H9 (cell line): ENCODE results near the gene ATG4D. TPM values are rescaled to one million over a fixed set of nuclear protein-coding genes. Genes with fewer than 3 reads are reported as not detected.

Experiments
- DNase-seq: peaks from one replicate; pipeline ENCODE4 v3.0.0-alpha.2; 2017
- H2AFZ ChIP-seq: one replicate; pipeline ENCODE4 v1.6.1; 2013; ENCODE audit warnings: mild to moderate bottlenecking, low read length, control low read depth, moderate library complexity
- H2AK5ac ChIP-seq: 2 replicates; pipeline ENCODE4 v1.6.1; 2013; ENCODE audit warnings: low read length, control low read depth, mixed read lengths; ENCODE audit not compliant: insufficient read length
- H2BK120ac ChIP-seq: one replicate; pipeline ENCODE4 v1.6.1; 2013; ENCODE audit warnings: low read depth, mild to moderate bottlenecking, low read length, control low read depth, inconsistent platforms; ENCODE audit not compliant: poor library complexity, severe bottlenecking
- H2BK12ac ChIP-seq: 2 replicates; pipeline ENCODE4 v1.6.1; 2013; ENCODE audit warnings: low read length, control low read depth, mixed read lengths, low read depth; ENCODE audit not compliant: insufficient read length
- H2BK15ac ChIP-seq: 2 replicates; pipeline ENCODE4 v1.6.1; 2013; ENCODE audit warnings: low read depth, low read length, control low read depth
- H2BK20ac ChIP-seq: one replicate; pipeline ENCODE4 v1.6.1; 2013; ENCODE audit warnings: low read depth, mild to moderate bottlenecking, low read length, control low read depth, inconsistent platforms; ENCODE audit not compliant: poor library complexity, severe bottlenecking
- H2BK5ac ChIP-seq: 2 replicates; pipeline ENCODE4 v1.6.1; 2013; ENCODE audit warnings: low read length, control low read depth, mixed read lengths; ENCODE audit not compliant: insufficient read length
- H3K14ac ChIP-seq: 2 replicates; pipeline ENCODE4 v1.6.1; 2013; ENCODE audit warnings: low read length, control low read depth; ENCODE audit not compliant: insufficient read depth
- H3K18ac ChIP-seq: 2 replicates; pipeline ENCODE4 v1.6.1; 2013; ENCODE audit warnings: low read depth, mild to moderate bottlenecking, mixed read lengths, low read length, control low read depth; ENCODE audit not compliant: insufficient read length
- H3K23ac ChIP-seq: 2 replicates; pipeline ENCODE4 v1.6.1; 2013; ENCODE audit warnings: low read length, control low read depth, mixed read lengths, low read depth; ENCODE audit not compliant: insufficient read length
- H3K23me2 ChIP-seq: 2 replicates; pipeline ENCODE4 v1.6.1; 2013; ENCODE audit warnings: low read depth, mild to moderate bottlenecking, mixed read lengths, low read length, control low read depth; ENCODE audit not compliant: insufficient read length, poor library complexity, severe bottlenecking
- H3K27ac ChIP-seq: 2 replicates; pipeline ENCODE4 v1.5.1; 2013; ENCODE audit warnings: low read length, control low read depth, mixed read lengths, low read depth; ENCODE audit not compliant: insufficient read length
- H3K27me3 ChIP-seq: 2 replicates; pipeline ENCODE4 v1.6.1; 2013; ENCODE audit warnings: low read length, control low read depth, inconsistent platforms; ENCODE audit not compliant: insufficient read depth
- H3K4ac ChIP-seq: 2 replicates; pipeline ENCODE4 v1.6.1; 2013; ENCODE audit warnings: low read depth, mild to moderate bottlenecking, control low read depth, inconsistent platforms, low read length, moderate library complexity
- H3K4me1 ChIP-seq: 2 replicates; pipeline ENCODE4 v1.6.1; 2013; ENCODE audit warnings: low read length, control low read depth, inconsistent platforms; ENCODE audit not compliant: insufficient read depth
- H3K4me2 ChIP-seq: 2 replicates; pipeline ENCODE4 v1.6.1; 2013; ENCODE audit warnings: low read length, control low read depth, mixed read lengths; ENCODE audit not compliant: insufficient read length, insufficient read depth
- H3K56ac ChIP-seq: 2 replicates; pipeline ENCODE4 v1.6.1; 2013; ENCODE audit warnings: low read depth, mild to moderate bottlenecking, mixed read lengths, low read length, control low read depth; ENCODE audit not compliant: insufficient read length
- H3K79me1 ChIP-seq: 2 replicates; pipeline ENCODE4 v1.6.1; 2013; ENCODE audit warnings: low read depth, mild to moderate bottlenecking, moderate library complexity, low read length, control low read depth, inconsistent platforms; ENCODE audit not compliant: insufficient read depth, poor library complexity, severe bottlenecking
- H3K79me2 ChIP-seq: 2 replicates; pipeline ENCODE4 v1.6.1; 2013; ENCODE audit warnings: low read length, control low read depth, inconsistent platforms; ENCODE audit not compliant: insufficient read depth
- H3K9ac ChIP-seq: 2 replicates; pipeline ENCODE4 v1.6.1; 2013; ENCODE audit warnings: low read length, control low read depth, mixed read lengths; ENCODE audit not compliant: insufficient read length; ENCODE audit errors: extremely low read depth
- H3K9me3 ChIP-seq: one replicate; pipeline ENCODE4 v1.6.1; 2013; ENCODE audit warnings: low read depth, low read length, inconsistent platforms; ENCODE audit not compliant: control insufficient read depth
- H3T11ph ChIP-seq: one replicate; pipeline ENCODE4 v1.6.1; 2013; ENCODE audit warnings: mild to moderate bottlenecking, low read length, control low read depth, inconsistent platforms
- H4K20me1 ChIP-seq: one replicate; pipeline ENCODE4 v1.6.1; 2013; ENCODE audit not compliant: control insufficient read depth, insufficient read length, insufficient read depth
- H4K5ac ChIP-seq: 2 replicates; pipeline ENCODE4 v1.6.1; 2013; ENCODE audit warnings: low read depth, mild to moderate bottlenecking, mixed read lengths, low read length, control low read depth; ENCODE audit not compliant: insufficient read length
- H4K8ac ChIP-seq: replicated peaks from 2 replicates; pipeline ENCODE4 v1.6.1; 2013; ENCODE audit warnings: low read length, control low read depth, mixed read lengths, low read depth; ENCODE audit not compliant: insufficient read length
- H4K91ac ChIP-seq: 2 replicates; pipeline ENCODE4 v1.6.1; 2013; ENCODE audit warnings: low read depth, mild to moderate bottlenecking, moderate library complexity, mixed read lengths, low read length, control low read depth; ENCODE audit not compliant: insufficient read length
- H3K27ac Mint-ChIP-seq, 3 experiments: 2 replicates in 2 of 3; 3 replicates in 1 of 3; pipeline ENCODE4 v1.8.0; 2020 to 2021; ENCODE audit warnings: mixed read lengths in 3 of 3, mild to moderate bottlenecking in 1 of 3, moderate library complexity in 1 of 3
- H3K27me3 Mint-ChIP-seq: 2 replicates; pipeline ENCODE4 v1.8.0; 2021; ENCODE audit warnings: low read depth, mild to moderate bottlenecking, moderate library complexity, mixed read lengths
- H3K36me3 Mint-ChIP-seq, 3 experiments: 2 replicates in 2 of 3; 3 replicates in 1 of 3; pipeline ENCODE4 v1.8.0; 2020 to 2021; ENCODE audit warnings: low read depth in 3 of 3, mixed read lengths in 3 of 3; ENCODE audit not compliant: insufficient read depth in 1 of 3
- H3K4me1 Mint-ChIP-seq, 2 experiments: 2 replicates each; pipeline ENCODE4 v1.8.0; 2020; ENCODE audit warnings: mixed read lengths in 2 of 2
- H3K4me3 Mint-ChIP-seq, 2 experiments: 2 replicates in 1 of 2; 3 replicates in 1 of 2; pipeline ENCODE4 v1.8.0; 2020 to 2021; ENCODE audit warnings: mild to moderate bottlenecking in 2 of 2, mixed read lengths in 2 of 2, moderate library complexity in 1 of 2
- H3K9me3 Mint-ChIP-seq, 2 experiments: 2 replicates in 1 of 2; 3 replicates in 1 of 2; pipeline ENCODE4 v1.8.0; 2020; ENCODE audit warnings: mild to moderate bottlenecking in 2 of 2, mixed read lengths in 2 of 2, moderate library complexity in 1 of 2
- WGBS: extraction: QIAGEN DNeasy Blood & Tissue Kit; methylation state at CpG from one replicate; pipeline ENCODE4 v1.1.7; 2013; ENCODE audit warnings: missing lambda C conversion rate, low lambda C conversion rate, mixed read lengths; ENCODE audit not compliant: insufficient read length; ENCODE audit errors: extremely low coverage; 5-methylcytosine and 5-hydroxymethylcytosine counted together
- total RNA-seq: library from RNA; stranded (reverse); gene quantifications from 2 replicates; pipeline ENCODE4 v1.2.1, GENCODE V29; 2021
- TF ChIP-seq, protein P1 (sequence below): fragments of 200-600 bp; sonication (generic); conservative IDR thresholded peaks from 3 replicates; pipeline ENCODE4 v1.8.0; 2021; ENCODE audit warnings: antibody characterized with exemption, mild to moderate bottlenecking

ATG4D gene
- total RNA-seq, 1 experiment from 2014 or later = 55.8 TPM

DNA sequence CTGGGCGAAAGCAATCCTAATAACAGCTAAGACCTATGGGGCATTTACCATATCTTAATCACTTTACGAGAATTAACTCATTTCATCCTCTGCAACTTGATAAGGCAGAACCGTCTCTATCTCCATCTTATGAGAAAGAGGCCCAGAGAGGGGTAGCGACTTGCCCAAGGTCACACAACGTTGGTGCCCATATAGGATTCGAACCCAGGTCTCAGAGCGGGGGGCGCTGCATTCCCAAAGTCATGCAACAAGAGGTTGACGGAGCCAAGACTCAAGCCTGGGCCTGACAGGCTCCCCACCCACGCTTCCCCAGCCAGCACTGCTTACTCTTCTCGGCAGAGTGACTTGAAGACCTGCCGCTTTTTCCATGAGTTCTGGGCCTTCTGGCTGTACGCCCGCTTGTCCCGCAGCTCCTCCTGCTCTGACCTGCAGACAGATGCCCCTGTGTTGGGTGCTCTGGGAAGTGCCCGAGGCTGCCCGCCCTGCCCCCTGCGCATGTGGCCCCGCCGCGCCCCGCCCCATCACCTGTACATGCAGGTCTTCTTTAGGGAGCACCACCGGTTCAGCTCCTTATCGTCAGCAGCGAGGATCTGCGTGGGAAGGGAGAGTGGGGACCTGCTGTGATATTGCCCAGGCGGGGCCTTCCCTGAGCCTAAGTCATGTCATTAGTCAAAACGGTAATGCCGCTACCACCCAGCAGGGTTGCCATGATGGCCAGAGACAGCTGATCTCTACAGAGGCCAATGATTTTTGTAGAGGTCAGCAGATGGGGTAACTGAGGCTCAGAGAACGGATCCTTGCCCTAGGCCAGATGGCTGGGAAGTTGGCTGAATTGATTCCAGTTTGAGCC, 11.3 kb downstream of the ATG4D start:
- no peak overlapping the region for H3K23ac ChIP-seq
- H3K4me1 Mint-ChIP-seq = no peaks in the 10 kb centered on the region
- no peak overlapping the region for H3K4ac ChIP-seq
- H2AK5ac ChIP-seq = no peak overlapping the region
- no peak overlapping the region for H3K56ac ChIP-seq
- no peaks in the 10 kb centered on the region for H3K27me3 Mint-ChIP-seq
- DNase-seq = no peak
- TF ChIP-seq, protein P1, sequence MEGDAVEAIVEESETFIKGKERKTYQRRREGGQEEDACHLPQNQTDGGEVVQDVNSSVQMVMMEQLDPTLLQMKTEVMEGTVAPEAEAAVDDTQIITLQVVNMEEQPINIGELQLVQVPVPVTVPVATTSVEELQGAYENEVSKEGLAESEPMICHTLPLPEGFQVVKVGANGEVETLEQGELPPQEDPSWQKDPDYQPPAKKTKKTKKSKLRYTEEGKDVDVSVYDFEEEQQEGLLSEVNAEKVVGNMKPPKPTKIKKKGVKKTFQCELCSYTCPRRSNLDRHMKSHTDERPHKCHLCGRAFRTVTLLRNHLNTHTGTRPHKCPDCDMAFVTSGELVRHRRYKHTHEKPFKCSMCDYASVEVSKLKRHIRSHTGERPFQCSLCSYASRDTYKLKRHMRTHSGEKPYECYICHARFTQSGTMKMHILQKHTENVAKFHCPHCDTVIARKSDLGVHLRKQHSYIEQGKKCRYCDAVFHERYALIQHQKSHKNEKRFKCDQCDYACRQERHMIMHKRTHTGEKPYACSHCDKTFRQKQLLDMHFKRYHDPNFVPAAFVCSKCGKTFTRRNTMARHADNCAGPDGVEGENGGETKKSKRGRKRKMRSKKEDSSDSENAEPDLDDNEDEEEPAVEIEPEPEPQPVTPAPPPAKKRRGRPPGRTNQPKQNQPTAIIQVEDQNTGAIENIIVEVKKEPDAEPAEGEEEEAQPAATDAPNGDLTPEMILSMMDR = peak; percentile 35; the same call in 2 of the 3 replicates
- no peak overlapping the region for H4K91ac ChIP-seq
- H3K36me3 Mint-ChIP-seq = peaks cover 34 to 92% (median 78%) of the 10 kb centered on the region in 3 experiments; a peak in 6 of 7 replicates
- H2BK20ac ChIP-seq = no peak overlapping the region
- peaks cover 2% of the 10 kb centered on the region for H4K20me1 ChIP-seq
- no peak overlapping the region for H2BK120ac ChIP-seq
- H2BK5ac ChIP-seq = no peak overlapping the region
- H2AFZ ChIP-seq = no peak overlapping the region
- no peaks in the 10 kb centered on the region for H3K27me3 ChIP-seq
- H3K18ac ChIP-seq = no peak overlapping the region
- H3K9ac ChIP-seq = no peak overlapping the region
- H4K5ac ChIP-seq = no peak overlapping the region
- H3K9me3 ChIP-seq = no peaks in the 10 kb centered on the region
- H3T11ph ChIP-seq = no peak overlapping the region
- H4K8ac ChIP-seq = no peak overlapping the region
- no peak overlapping the region for H3K27ac ChIP-seq
- no peaks in the 10 kb centered on the region for H3K79me2 ChIP-seq
- H2BK12ac ChIP-seq = no peak overlapping the region
- H3K4me3 Mint-ChIP-seq = no peak overlapping the region
- WGBS = no CpG with 5 or more reads among the region's 30 CpGs
- H3K4me1 ChIP-seq = no peaks in the 10 kb centered on the region
- no peak overlapping the region for H3K4me2 ChIP-seq
- no peak overlapping the region for H3K14ac ChIP-seq
- no peak overlapping the region for H2BK15ac ChIP-seq
- H3K27ac Mint-ChIP-seq = no peak overlapping the region
- no peaks in the 10 kb centered on the region for H3K9me3 Mint-ChIP-seq
- H3K23me2 ChIP-seq = no peaks in the 10 kb centered on the region
- no peaks in the 10 kb centered on the region for H3K79me1 ChIP-seq
